Esophagus squamous epithelium (tissue), 4 donors: Measurements from ENCODE around the gene PECR.

Source experiments
- CTCF ChIP-seq, 6 experiments: fragments of 450-650 bp in 4 of 6; fragments of 200-600 bp in 2 of 6; sonication (generic) in 2 of 6; IDR thresholded peaks; one replicate each; pipeline ENCODE4 v1.5.1; 2016 to 2019; ENCODE audit warnings: antibody characterized with exemption in 6 of 6, mild to moderate bottlenecking in 4 of 6, moderate library complexity in 4 of 6
- POLR2A ChIP-seq, 4 donors: fragments of 450-650 bp; IDR thresholded peaks; one replicate each; pipeline ENCODE4 v1.6.1; 2017; ENCODE audit warnings: antibody characterized with exemption in 4 of 4, mild to moderate bottlenecking in 4 of 4, moderate library complexity in 3 of 4

- peak in 3 of 6 experiments; percentile 11 to 43 (median 17) for TF ChIP-seq CTCF (IDR thresholded peaks at IDR 0.05)
- TF ChIP-seq POLR2A (IDR thresholded peaks at IDR 0.05) = no peak
These were observed 22.3 kb downstream of the PECR start for GRCh38 chr2:216059233-216059834.
